ENCODE measurements around the gene TRIP12. TPM values are rescaled to one million over a fixed set of nuclear protein-coding genes. Genes with fewer than 3 reads are reported as not detected.

The TRIP12 gene
- total RNA-seq, 1 experiment from 2014 or later: 115 TPM

DNA sequence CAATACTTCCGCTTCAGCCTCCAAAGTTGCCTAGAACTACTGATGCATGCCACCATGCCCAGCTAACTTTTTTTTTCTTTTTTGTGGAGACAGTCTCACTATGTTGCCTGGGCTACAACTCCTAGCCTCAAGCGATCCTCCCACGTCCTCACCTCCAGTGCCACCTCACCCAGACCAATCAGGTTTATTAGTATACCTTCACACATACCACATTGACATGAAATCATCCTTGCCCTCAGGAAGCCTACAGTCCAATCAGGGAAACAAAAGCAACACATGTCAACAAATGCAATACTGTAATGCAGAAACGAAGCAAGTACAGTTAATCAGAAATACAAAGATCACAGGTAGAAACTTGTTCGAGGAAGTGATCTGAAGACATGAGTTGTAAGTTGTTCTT, 4.0 kb downstream of the TRIP12 start:
- Mint-ChIP-seq H3K27ac (ENCODE audit: unreplicated experiment) (no peak overlapping the region), H3K4me3 (ENCODE audit: unreplicated experiment) (no peak overlapping the region), H3K4me1 (ENCODE audit: low read depth, unreplicated experiment) (peaks cover 15% of the 10 kb centered on the region), H3K9me3 (ENCODE audit: unreplicated experiment) (no peaks in the 10 kb centered on the region), H3K36me3 (ENCODE audit: insufficient read depth, unreplicated experiment) (peaks cover 29% of the 10 kb centered on the region), H3K27me3 (ENCODE audit: insufficient read depth, unreplicated experiment) (no peaks in the 10 kb centered on the region)
- H3K27me3 ChIP-seq (replicated peaks; ENCODE audit: control insufficient read depth, insufficient read depth, low read length): no peaks in the 10 kb centered on the region
- intact Hi-C loops (cut with micrococcal nuclease; ENCODE audit: unreplicated experiment): no loop called here
- no peak overlapping the region for H3K4me3 ChIP-seq (ENCODE audit: low read depth, low read length)
- no peaks in the 10 kb centered on the region for H3K9me3 ChIP-seq
- H3K4me1 ChIP-seq: no peaks in the 10 kb centered on the region
- DNase-seq: no peak
- TF ChIP-seq, protein P1, sequence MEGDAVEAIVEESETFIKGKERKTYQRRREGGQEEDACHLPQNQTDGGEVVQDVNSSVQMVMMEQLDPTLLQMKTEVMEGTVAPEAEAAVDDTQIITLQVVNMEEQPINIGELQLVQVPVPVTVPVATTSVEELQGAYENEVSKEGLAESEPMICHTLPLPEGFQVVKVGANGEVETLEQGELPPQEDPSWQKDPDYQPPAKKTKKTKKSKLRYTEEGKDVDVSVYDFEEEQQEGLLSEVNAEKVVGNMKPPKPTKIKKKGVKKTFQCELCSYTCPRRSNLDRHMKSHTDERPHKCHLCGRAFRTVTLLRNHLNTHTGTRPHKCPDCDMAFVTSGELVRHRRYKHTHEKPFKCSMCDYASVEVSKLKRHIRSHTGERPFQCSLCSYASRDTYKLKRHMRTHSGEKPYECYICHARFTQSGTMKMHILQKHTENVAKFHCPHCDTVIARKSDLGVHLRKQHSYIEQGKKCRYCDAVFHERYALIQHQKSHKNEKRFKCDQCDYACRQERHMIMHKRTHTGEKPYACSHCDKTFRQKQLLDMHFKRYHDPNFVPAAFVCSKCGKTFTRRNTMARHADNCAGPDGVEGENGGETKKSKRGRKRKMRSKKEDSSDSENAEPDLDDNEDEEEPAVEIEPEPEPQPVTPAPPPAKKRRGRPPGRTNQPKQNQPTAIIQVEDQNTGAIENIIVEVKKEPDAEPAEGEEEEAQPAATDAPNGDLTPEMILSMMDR (IDR thresholded peaks at IDR 0.05; ENCODE audit: insufficient read depth in 1 of 2, low read depth in 1 of 2, low read length in 1 of 2, severe bottlenecking in 1 of 2, unreplicated experiment in 1 of 2): no peak
- H3K36me3 ChIP-seq (ENCODE audit: control insufficient read depth, insufficient read depth, low read length): no peaks in the 10 kb centered on the region
- ChIA-PET CTCF (no interaction called here), POLR2A (no interaction called here)
- no TSS peak for BruUV-seq (replicated peaks)

DNA sequence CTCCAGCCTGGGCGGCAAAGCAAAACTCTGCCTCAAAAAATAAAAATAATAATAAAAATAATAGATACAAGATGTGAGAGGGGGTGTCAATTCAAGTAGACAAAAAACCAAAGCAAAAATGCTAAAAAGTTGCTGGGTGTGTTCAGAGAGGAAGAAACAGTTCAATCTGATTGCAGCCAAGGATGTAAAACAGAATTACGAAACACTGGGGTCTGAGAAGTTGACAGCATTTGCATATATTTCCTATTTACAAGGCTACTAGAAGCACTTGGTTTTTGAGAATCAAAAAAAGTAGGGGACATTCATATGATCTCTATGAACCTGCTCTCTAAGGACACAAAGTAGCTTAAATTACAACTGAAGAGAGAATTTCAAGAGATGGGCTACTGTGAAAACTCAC, 7.6 kb downstream of the TRIP12 start:
- BruUV-seq (replicated peaks): no TSS peak
- Mint-ChIP-seq H3K27ac (ENCODE audit: unreplicated experiment) (no peak overlapping the region), H3K4me3 (ENCODE audit: unreplicated experiment) (no peak overlapping the region), H3K9me3 (ENCODE audit: unreplicated experiment) (no peaks in the 10 kb centered on the region), H3K36me3 (ENCODE audit: insufficient read depth, unreplicated experiment) (peaks cover 8% of the 10 kb centered on the region), H3K4me1 (ENCODE audit: low read depth, unreplicated experiment) (peaks cover 13% of the 10 kb centered on the region), H3K27me3 (ENCODE audit: insufficient read depth, unreplicated experiment) (no peaks in the 10 kb centered on the region)
- intact Hi-C loops (cut with micrococcal nuclease; ENCODE audit: unreplicated experiment): no loop called here
- TF ChIP-seq, protein P1 (IDR thresholded peaks at IDR 0.05; ENCODE audit: insufficient read depth in 1 of 2, low read depth in 1 of 2, low read length in 1 of 2, severe bottlenecking in 1 of 2, unreplicated experiment in 1 of 2): no peak
- DNase-seq: no peak
- Histone ChIP-seq H3K9me3 (no peaks in the 10 kb centered on the region), H3K4me3 (ENCODE audit: low read depth, low read length) (no peak overlapping the region), H3K4me1 (0 out of 2 replicates have a peak, but pooled peaks cover 7% of the 10 kb centered on the region), H3K27me3 (replicated peaks; ENCODE audit: control insufficient read depth, insufficient read depth, low read length) (no peaks in the 10 kb centered on the region), H3K36me3 (ENCODE audit: control insufficient read depth, insufficient read depth, low read length) (no peaks in the 10 kb centered on the region)
- POLR2A ChIA-PET: no interaction called here
- CTCF ChIA-PET: no interaction called here

DNA sequence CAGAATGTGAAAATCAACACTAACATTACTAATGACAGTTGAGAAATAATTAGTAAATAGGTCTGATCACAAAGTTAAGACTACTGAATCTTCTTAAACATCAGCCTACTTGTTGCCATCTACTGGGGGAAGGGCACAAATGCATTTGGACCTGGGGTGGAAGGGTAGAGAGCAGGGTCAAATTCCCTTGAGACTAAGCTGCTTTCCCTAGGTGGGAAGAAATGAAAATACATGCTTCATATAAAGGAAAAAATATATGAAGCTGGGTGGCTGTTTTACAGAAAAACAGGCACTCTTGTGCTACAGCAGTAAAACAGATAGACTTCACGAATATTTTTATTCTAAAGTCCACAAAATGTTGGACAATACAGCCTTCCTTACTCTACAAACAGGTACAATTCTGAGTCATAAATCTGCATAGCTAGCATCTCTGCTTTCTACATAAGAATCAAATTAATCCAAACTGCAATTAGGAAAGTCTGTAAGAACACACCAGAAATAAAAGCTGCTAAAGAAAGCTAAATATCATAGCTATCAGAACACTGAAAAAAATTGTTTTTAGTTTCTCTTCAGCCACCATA, 10.9 kb downstream of the TRIP12 start:
- Histone ChIP-seq H3K9me3 (no peaks in the 10 kb centered on the region), H3K4me3 (ENCODE audit: low read depth, low read length) (no peak overlapping the region), H3K27me3 (replicated peaks; ENCODE audit: control insufficient read depth, insufficient read depth, low read length) (no peaks in the 10 kb centered on the region), H3K4me1 (0 out of 2 replicates have a peak, but pooled peaks cover 7% of the 10 kb centered on the region), H3K36me3 (ENCODE audit: control insufficient read depth, insufficient read depth, low read length) (no peaks in the 10 kb centered on the region)
- Mint-ChIP-seq H3K4me3 (ENCODE audit: unreplicated experiment) (no peak overlapping the region), H3K4me1 (ENCODE audit: low read depth, unreplicated experiment) (peaks cover 13% of the 10 kb centered on the region), H3K9me3 (ENCODE audit: unreplicated experiment) (no peaks in the 10 kb centered on the region), H3K36me3 (ENCODE audit: insufficient read depth, unreplicated experiment) (peaks cover 5% of the 10 kb centered on the region), H3K27me3 (ENCODE audit: insufficient read depth, unreplicated experiment) (no peaks in the 10 kb centered on the region), H3K27ac (ENCODE audit: unreplicated experiment) (no peak overlapping the region)
- CTCF ChIA-PET: interaction anchor here (0.6 to 1.5 kb wide), 3 partner anchors 46 to 110 kb away, joined by 3 to 13 read pairs (median 4); no protein-coding TSS in a partner anchor
- peak; percentile 5 to 43 for DNase-seq
- BruUV-seq (replicated peaks): no TSS peak
- intact Hi-C loops (cut with micrococcal nuclease; ENCODE audit: unreplicated experiment): loop anchor here (1.0 kb wide), 1 partner anchor 110 kb away; no protein-coding TSS in a partner anchor
- POLR2A ChIA-PET: no interaction called here
- TF ChIP-seq, protein P1 (IDR thresholded peaks at IDR 0.05; ENCODE audit: insufficient read depth in 1 of 2, low read depth in 1 of 2, low read length in 1 of 2, severe bottlenecking in 1 of 2, unreplicated experiment in 1 of 2): peak in 1 of 2 experiments; percentile 36
